NCI-H460 (cell line): ENCODE results near the gene PPFIBP1. TPM values are rescaled to one million over a fixed set of nuclear protein-coding genes. Genes with fewer than 3 reads are reported as not detected.
"Not testable (repeated sequence)": the region's sequence is repeated elsewhere in the genome, so short reads cannot be mapped to it uniquely, and the experiment has no call there.

Source experiments
- DNase-seq: peaks from one replicate; pipeline ENCODE4 v3.0.0-alpha.2; 2016; ENCODE audit warnings: low read depth; ENCODE audit errors: extremely low read depth
- total RNA-seq: library from RNA; depleted of rRNA; stranded (reverse); fragments of >200 nt; shearing (Covaris generic); gene quantifications from 2 replicates; pipeline ENCODE4 v1.2.3, GENCODE V29; 2014

The PPFIBP1 gene
- total RNA-seq, 1 experiment from 2014 or later: 75.1 TPM

- no peak for DNase-seq
Observed at GRCh38 chr12:27693403-27693802, 169.4 kb downstream of the PPFIBP1 start.

GRCh38 chr12:27695556-27696292 is 171.7 kb downstream of the PPFIBP1 start:
- no peak for DNase-seq

- DNase-seq: no peak
Observed at GRCh38 chr12:27696293-27696652, 172.3 kb downstream of the PPFIBP1 start, which contains the start of gene REP15. Gene REP15, plus strand, starts transcription at chr12:27696447. Its CDS starts 116 bp downstream, at chr12:27696563.

DNA sequence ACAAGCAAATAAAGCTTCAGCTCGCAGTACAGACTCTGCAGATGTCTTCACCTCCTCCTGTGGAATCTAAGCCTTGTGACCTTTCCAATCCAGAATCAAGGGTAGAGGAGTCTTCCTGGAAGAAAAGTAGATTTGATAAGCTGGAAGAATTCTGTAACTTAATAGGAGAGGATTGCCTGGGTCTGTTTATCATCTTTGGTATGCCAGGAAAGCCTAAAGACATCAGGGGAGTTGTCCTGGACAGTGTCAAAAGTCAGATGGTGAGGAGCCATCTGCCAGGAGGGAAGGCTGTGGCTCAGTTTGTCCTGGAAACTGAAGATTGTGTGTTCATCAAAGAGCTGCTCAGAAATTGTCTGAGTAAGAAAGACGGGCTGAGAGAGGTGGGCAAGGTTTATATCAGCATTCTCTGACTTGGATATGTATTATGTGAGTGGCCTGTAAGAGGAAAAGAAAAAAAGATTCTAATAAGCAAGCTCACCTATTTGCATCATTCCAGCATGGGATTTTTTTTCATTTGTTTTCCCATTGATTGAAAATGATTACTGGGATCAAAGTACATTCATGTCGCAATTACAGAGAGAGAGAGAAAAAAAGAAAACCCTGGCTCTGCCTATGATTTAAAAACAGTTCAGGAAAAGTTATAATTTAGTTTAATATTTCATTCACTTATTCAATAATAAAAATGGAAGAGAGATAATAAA is 173.0 kb downstream of the PPFIBP1 start:
- DNase-seq: no peak

- DNase-seq: peak; percentile 88
Observed at GRCh38 chr12:27703720-27704452, 179.9 kb downstream of the PPFIBP1 start.

- no peak for DNase-seq
Observed at GRCh38 chr12:27705263-27705662, 181.3 kb downstream of the PPFIBP1 start.

DNA sequence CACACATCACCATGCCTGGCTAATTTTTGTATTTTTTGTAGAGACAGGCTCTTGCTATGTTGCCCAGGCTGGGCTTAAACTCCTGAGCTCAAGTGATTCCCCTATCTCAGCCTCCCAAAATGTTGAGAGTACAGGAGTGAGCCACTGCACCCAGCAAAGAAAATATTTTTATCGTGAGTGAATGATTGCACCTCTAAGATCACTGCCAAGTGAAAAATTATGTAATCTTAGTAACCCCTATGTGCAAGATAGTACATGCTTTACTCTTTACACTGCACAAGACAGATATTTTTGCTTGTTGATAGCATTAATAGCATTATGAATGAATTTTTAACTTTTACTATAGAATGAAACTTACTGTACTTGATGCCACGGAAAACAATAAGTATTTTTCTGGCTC is 183.2 kb downstream of the PPFIBP1 start:
- no peak for DNase-seq

DNA sequence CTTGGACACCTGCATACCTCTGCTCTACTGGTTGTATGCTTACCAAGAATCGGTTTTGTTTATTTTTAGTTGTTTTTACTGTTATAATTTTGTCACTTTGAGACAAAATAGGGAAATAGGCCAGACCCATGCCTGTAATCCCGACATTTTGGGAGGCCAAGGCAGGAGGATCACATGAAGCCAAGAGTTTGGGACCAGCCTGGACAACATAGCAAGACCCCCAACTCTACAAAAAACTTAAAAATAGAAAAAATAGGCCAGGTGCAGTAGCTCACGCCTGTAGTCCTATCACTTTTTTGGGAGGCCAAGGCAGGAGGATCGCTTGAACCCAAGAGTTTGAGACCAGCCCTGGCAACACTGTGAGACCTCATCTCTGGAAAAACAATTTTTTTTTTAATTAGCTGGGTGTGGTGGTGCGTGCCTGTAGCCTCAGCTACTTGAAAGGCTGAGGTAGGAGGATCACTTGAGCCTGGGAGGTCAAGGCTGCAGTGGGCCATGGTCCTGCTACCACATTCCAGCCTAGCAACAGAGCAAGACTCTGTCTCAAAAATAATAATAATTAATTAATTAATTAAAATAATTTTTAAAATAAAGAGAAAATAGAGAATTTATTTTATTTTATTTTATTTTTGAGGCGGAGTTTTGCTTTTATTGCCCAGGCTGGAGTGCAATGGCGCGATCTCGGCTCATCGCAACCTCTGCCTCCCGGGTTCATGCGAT is 185.4 kb downstream of the PPFIBP1 start:
- no peak for DNase-seq

DNA sequence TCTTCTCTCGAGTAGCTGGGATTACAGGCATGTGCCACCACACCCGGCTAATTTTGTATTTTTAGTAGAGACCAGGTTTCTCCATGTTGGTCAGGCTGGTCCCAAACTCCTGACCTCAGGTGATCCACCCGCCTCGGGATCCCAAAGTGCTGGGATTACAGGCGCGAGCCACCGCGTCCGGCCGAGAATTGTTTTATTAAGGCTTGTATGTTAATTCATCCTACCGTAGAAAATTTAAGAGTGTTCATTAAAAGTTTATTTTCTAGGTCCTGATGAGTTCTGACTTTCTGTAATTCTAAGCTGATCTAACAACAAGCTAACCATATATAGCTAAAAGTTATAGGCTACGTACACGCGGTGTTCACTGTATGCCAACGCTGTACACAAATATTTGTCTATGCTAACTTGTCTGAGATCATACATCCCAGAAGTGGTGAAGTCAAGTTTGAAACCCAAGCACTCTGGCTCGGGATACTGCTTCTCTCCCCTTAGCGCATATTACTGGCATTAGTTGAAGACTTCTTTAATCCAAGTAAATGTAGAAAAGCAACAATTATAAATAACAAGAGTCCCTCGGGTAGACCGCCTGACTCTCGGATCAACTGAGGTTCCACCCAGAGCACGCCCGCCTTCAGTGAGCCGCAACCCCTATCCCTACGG is 186.1 kb downstream of the PPFIBP1 start:
- DNase-seq: no peak

- peak; percentile 74 for DNase-seq
Observed at GRCh38 chr12:27710592-27711316, 186.7 kb downstream of the PPFIBP1 start, which contains the start of gene MRPS35. Gene MRPS35, plus strand, starts transcription at chr12:27710832. Its CDS starts 12 bp downstream, at chr12:27710844.

DNA sequence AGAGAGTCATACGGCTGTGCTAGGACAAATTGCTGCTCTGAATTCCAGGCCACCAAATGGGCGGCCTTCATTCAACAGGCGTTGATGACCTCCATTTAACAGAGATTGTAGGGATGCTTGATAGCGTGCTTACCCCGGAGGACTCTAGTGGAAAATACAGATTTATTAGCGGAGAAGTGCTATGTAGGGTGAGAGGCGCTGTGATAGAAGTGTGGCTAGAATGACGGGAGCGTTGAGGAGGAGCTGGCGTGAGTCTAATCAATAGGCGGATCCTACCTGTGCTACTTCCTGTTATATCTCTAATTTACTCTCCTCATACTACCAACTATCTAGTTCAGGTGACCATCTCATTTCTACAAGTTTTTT is 187.3 kb downstream of the PPFIBP1 start:
- DNase-seq: no peak

DNA sequence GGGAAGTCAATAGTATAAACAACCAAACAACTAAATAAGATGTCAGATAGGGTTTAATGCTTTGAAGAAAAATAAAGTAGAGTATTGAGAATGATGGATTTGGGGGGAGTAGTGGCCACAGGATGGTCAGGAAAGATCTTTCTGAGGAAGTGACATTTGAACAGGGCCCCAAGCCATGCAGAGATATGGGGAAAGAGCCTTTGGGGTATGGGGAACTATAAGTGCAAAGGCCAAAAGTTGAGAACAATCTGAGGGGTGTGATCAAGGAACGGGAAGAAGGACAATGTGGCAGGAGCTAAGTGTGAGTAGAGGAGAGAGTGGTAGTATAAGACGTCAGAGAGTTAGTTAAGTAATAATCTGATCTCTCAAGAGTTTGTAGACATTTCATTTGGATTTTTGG is 188.0 kb downstream of the PPFIBP1 start:
- no peak for DNase-seq

DNA sequence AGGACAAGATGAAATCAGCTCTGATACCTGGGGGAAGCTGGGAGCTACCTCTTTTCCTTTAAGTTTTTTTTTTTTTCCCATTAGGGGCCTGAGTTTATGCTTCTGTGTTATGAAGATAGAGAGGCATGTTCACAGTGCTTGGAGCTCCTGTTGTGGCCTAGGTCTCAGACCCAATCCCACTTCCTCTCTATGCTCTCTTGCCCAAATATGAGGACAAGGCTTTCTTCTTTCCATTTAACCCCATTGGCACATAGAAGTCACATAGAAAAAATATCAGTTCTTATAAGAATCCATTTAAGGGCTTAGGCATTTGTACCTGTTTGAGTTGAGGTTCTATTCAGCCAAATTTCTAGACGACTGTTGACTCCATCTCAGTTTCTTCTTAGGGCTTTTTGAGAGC is 199.2 kb downstream of the PPFIBP1 start:
- DNase-seq: no peak

DNA sequence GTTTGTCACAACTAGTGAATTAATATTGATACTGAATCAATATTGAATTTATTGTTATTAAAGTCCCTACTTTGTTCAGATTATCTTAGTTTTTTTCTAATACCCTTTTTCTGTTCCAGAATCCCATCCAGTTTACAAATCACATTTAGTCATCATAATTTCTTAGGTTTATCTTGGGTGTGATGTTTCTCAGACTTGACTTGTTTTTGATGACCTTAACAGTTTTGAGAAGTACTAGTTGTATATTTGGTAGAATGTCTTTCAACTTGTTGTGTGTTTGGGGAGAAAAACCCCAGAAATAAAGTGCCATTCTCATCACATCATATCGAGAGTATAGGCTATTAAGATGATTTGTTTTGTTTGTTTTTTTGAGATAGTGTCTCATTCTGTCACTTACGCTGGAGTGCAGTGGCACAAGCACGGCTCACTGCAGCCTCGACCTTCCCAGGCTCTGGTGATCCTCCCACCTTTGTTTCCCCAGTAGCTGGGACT is 206.1 kb downstream of the PPFIBP1 start:
- no peak for DNase-seq

DNA sequence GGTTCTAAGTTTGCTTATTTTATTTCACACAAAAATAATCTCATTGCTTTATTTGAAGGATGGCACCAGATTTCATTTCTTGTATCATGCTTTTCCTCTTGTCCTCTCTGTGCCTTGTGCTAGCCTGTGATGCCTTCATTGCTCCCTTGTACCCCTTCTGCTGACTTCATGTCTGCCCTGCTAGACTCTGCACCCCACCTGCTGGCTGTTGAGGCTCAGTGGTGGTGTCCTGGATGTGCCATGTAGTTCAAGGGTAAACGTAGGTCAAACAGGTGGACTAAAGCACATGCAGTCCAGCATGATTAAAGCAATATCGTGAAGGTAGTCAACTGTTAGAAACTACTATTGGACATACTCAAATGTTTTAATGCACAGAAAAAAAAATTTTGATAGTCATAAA is 208.3 kb downstream of the PPFIBP1 start:
- DNase-seq: no peak

DNA sequence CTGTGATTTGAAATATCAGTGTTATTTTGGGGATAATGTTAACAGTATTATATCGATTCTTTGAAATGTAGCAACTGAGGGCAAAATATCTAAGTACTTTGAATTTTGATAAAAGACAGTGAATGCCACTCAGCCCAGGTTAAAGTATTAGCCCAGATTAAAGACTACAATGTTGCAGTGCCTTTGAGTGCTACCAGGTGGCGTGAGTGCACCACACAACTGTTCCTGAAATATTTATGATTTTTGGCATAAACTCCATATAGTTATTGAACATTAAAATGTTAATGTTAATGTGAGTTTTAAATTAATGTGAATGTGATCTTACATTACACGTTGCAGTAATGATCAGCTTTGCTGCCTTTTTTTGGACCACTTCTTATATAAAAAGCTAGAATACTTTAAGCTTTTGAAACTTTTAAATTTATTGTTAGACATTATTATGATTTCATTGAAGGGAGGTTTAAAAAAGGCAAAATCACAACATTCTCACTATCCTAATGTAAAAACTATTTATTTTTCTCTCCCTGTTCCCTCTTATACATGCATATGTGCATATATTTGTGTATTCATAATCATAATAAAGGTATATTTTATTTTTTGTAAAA is 209.1 kb downstream of the PPFIBP1 start:
- DNase-seq: peak; percentile 22

DNA sequence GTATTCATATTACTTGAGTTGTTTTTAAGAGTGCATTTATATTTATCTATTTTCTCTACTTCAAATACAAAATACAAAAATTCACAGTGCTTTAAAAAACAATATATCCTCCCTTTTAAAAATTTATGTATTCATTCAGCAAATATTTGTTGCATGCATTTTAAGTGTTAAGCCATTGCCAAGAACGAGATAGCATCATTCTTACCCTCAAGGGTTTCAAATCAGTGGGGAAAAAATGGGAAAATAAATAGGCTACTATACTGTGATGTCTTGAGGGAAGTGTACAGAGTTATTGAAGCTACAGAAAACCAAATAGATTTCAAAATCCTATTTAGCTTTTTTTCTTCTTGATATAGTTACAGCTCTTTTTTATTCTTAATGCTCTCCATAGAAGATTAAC is 209.8 kb downstream of the PPFIBP1 start:
- no peak for DNase-seq

- DNase-seq: not testable (repeated sequence)
Observed at GRCh38 chr12:27734321-27734720, 210.3 kb downstream of the PPFIBP1 start.

- no peak for DNase-seq
Observed at GRCh38 chr12:27743601-27744000, 219.6 kb downstream of the PPFIBP1 start.
